HG03558 (cell line): Measurements from ENCODE around the gene PHKA1.
"Not testable (repeated sequence)": the region's sequence is repeated elsewhere in the genome, so short reads cannot be mapped to it uniquely, and the experiment has no call there.

Experiments used
- ATAC-seq: cut with Tn5 transposase; IDR thresholded peaks from one replicate; pipeline ENCODE4 v1.9.1; 2021; ENCODE audit warnings: moderate number of reproducible peaks; ENCODE audit not compliant: unreplicated experiment; ENCODE audit errors: extremely low read depth

PHKA1 gene

GRCh38 chrX:72713599-72714477 is at the start of gene PHKA1:
Gene PHKA1, minus strand, starts transcription at chrX:72714306. Its CDS starts 426 bp downstream, at chrX:72713880.
- ATAC-seq: not testable (repeated sequence)

DNA sequence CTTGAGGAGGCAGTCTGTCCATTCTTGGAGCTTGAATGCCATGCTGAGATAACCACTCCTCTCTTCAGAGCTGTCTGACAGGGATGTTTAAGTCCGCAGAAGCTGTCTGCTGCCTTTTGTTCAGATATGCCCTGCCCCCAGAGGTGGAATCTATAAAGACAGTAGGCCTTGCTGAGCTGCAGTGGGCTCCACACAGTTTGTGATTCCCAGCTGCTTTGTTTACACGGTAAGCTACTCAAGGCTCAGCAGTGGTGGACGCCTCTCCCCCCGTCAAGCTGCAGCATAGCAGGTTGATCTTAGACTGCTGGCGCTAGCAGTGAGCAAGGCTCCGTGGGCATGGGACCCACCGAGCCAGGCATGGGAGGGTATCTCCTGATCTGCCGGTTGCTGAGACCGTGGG is 46.3 kb upstream of the PHKA1 start:
- ATAC-seq: not testable (repeated sequence)

DNA sequence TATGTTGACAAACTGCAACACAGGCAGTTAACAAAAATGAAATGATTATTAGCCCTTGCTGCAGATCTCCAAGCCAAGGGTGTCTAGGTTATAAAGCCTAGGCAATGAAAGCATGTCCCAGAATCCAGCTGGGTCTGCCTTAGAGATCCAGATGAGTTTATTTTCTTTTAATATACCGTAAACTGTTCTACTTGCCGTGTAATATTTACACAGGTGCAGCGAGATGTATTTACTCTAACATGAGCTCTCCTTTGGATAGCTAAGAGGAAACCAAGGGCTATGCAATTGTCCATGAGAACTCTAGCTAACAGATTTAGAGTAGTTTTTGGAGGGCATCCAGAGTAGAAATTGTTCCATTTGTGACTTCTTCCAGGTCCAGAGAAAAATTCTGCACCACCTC is 34.4 kb upstream of the PHKA1 start:
- ATAC-seq: not testable (repeated sequence)

DNA sequence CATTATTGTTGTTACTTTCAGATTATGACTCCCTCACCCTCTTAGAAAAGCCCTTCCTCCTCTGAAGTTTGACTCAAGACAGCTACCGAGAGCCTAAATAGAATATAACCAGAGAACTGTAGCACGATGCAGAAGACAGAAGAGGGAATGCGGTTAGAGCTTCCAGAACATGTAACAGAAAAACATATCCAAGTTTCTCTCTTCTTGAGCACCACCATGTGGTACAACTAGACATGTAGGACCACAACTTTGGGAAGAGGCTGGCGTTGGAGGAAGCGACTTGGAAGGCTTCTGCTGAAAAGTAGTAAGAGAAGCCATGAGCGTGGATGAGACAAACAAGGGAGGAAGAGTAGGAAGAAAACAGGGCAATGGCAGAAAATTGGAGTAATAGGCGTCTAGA is 31.4 kb upstream of the PHKA1 start:
- not testable (repeated sequence) for ATAC-seq

DNA sequence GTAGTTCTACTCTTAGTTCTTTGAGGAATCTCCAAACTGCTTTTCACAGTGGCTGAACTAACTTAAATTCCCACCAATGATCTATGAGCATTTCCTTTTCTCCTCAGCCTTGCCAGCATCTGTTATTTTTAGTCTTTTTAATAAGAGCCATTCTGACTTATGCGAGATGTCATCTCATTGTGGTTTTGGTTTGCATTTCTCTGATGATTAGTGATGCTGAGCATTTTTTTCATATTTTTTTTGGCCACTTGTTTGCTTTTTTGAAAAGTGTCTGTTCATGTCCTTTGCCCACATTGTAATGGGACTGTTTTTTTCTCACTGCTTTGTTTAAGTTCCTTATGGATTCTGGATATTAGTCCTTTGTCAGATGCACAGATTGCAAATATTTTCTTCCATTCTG is 21.5 kb upstream of the PHKA1 start:
- no peak for ATAC-seq

- not testable (repeated sequence) for ATAC-seq
Measured at GRCh38 chrX:72733636-72734035, 19.5 kb upstream of the PHKA1 start.

GRCh38 chrX:72727846-72728245 is 13.7 kb upstream of the PHKA1 start:
- no peak for ATAC-seq

- ATAC-seq: no peak
Measured at GRCh38 chrX:72716766-72717165, 2.7 kb upstream of the PHKA1 start.

DNA sequence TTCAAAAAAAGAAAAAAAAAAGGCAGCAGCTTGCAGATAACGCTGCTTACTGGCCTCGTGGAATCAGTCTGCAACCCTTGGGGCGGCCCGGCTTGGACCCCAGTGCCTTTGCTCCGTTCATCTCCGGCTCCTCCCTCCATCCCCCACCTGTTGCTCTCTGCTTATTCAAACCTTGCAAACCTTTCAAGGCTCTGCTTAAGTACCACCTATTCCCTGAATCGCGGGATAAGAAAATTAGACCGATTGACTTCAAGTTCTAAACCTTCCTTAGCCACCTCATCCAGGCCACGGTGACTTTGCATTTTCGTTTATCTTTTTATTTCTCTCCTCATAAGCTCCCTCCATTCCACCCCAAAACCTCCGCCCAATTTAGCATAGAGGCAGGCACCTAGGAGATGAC is 1.4 kb upstream of the PHKA1 start:
- ATAC-seq: no peak

GRCh38 chrX:72714478-72714916 is 391 bp upstream of the PHKA1 start:
- ATAC-seq: no peak

GRCh38 chrX:72713130-72713529 is 976 bp downstream of the PHKA1 start:
- no peak for ATAC-seq

DNA sequence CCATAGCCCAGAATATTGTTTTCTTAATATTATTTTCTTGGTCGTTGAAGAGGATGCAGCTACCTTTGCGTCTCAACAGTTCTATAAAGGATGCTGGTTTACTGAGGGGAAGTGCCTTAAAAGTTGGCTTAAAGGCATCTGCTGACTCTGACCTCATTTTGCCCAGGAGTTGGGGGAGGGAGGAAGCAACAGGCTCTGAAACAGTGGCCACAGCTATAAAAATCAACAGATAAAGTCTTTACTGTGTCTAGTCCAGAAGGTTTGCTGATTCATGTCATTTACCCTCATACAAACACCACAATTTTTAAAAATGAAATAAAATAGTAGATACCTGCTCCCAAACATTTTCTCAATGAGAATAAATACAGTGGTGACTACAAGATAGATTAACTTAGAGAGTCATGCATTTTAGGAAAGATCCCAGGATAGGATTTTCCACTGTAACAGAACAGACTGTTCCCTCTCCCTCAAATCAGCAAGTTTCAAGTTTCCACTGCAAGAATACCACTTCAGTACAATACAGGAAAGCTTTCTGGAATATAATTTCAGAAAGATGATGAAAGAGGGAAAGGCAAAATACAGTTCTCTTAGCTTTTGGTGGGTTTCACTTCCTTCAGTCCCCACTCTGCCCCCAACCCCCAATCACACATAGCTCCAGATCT is 1.9 kb downstream of the PHKA1 start:
- no peak for ATAC-seq

DNA sequence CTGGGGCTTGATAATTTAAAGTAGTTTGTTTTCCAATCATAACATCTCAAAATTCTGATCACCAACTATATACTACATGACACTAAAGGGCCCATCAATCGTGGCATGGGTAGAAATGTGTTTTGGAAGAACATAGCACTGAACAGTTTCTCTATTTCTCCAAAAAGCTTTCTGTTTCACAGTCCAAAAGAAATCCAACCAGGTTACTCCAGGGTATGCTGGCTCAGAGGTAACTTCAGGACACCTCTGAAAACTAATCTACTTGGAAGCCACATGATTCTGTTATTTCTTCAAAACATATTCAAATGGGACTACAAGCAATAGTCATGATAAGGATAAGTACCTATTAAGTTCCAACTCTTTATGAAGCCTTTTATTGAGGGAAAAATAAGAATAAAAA is 8.3 kb downstream of the PHKA1 start:
- no peak for ATAC-seq

GRCh38 chrX:72705111-72705510 is 9.0 kb downstream of the PHKA1 start:
- no peak for ATAC-seq

- no peak for ATAC-seq
Measured at GRCh38 chrX:72694170-72694569, 19.9 kb downstream of the PHKA1 start.

- no peak for ATAC-seq
Measured at GRCh38 chrX:72693477-72693876, 20.6 kb downstream of the PHKA1 start.

DNA sequence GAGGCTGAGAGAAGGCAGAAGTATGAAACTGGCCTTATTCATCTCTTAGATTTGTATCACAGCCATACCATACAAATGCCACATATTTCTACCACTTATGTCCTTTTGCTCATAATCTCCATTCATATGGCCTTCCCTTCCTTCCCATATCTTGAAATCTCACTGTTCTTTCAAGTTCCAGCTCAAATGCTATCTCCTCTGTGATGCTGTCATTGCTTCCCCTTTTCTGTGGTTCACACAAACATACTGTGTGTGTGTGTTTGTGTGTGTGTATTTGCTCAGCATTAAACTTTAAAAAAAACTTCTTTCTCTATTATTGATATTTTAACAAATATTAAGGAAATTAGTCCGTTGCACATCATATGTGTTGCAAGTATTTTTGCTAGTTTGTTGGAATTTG is 26.7 kb downstream of the PHKA1 start:
- ATAC-seq: no peak

DNA sequence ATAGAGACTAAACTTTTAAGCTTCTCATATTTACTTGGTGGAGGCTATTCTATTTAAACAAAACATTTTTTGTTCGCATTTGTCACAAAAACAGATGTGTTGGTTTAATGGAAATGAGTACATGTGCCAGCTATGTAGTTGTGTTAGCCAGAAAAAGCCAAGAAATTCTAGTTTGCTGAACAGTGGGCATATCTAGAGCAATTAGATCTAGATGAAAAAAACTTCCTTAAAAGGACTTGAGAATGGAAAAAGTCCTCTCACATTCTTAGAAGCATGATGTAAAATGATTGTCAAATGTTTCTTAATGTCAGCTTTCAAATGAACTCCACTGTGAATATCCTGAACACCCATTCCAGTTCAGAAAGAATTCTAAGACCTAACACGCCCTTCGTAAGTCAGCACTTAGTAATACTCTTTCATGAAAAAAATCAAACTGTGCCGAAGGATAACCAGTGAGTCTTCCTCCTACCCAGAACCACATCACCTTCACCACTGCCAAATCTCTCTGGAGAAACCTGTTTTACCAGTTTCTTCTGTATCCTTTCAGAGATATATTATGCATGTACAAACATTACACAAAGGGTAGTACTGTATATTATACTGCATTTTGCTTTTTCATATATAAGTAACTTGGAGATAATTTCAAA is 28.2 kb downstream of the PHKA1 start:
- ATAC-seq: no peak

- no peak for ATAC-seq
Measured at GRCh38 chrX:72685018-72685417, 29.1 kb downstream of the PHKA1 start.

DNA sequence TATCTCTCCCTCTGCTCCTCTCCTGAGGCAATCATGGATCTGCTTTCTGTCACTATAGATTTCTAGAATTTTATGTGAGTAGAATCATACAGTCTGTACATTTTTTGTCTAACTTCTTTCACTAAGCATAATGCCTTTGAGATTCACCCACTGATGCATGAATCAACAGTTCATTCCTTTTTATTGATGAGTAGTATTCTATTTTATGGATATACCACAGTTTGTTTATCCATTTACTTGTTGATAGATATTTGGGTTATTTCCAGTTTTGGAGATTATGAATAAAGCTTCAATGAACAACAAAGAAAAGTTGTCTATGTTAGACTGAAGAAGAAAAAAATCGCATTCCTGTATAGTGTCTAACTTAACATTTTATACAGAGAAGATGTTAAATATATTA is 30.5 kb downstream of the PHKA1 start:
- ATAC-seq: no peak

DNA sequence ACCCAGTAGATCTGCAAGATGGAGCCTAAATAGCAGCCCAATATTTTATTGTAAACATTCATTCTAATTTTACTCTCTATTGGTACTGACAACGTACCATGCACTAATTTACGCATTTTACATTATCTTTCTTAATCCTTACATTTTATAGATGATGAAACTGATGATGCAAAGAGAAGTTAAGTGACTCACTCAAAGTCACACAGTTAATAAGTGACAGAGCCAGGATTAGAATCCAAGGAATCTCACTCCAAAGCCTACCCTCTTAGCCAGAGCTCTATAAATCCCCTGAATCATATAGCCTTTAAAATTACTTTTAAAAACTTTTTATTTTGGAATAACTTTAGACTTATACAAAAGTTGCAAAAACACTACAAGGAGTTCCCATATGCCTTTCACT is 37.6 kb downstream of the PHKA1 start:
- no peak for ATAC-seq
